ENCODE data around the gene PRKAG2. TPM values are rescaled to one million over a fixed set of nuclear protein-coding genes. Genes with fewer than 3 reads are reported as not detected.
"Not testable (repeated sequence)": the region's sequence is repeated elsewhere in the genome, so short reads cannot be mapped to it uniquely, and the experiment has no call there.

PRKAG2 gene
- total RNA-seq, 1 experiment from 2014 or later: 10.9 TPM

DNA sequence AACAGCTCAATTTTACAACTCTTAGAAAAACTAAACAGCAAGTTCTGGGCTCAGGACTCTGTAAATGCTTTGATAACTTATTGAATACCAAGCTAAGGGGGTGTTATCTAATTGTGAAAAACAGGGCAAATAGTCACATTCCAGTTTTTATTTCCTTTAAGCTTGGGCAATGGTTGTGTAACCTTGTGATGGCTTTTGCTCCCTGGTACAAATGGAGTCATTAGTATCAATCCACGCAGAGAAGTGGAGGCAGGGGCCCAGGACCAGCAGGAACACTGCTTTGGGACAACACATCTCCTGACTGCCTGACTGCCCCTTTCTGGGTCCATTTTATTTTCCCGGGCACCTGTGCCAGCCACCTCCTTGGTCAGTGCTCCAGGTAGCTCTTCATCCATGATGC lies 5.8 kb upstream of the PRKAG2 start:
- DNase-seq: no peak
- Histone ChIP-seq H3K36me3 (no peaks in the 10 kb centered on the region), H3K9me3 (replicated peaks) (no peaks in the 10 kb centered on the region), H3K27me3 (no peaks in the 10 kb centered on the region), H3K4me3 (no peak overlapping the region), H3K27ac (no peak overlapping the region), H3K4me1 (peaks cover 8% of the 10 kb centered on the region; the same call in 1 of the 2 replicates)

DNA sequence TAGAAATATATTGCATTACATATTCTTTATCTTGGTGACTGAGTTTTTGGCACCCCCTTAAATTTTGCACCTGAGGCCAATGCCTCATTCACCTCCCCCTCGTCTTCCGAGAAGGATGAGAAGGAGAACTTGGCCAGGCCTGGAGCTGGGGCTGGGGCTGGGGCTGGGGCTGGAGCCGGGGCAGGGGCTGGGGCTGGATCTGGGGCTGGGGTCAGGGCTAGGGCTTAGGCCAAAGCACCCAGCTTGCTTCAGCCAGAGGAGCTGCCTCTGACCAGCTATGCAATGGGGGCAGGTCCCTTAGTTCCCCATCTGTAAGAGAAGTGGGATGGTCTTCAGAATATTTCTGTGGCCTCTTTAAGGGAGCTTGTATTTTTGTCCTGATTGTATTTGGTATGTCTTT lies 3.8 kb upstream of the PRKAG2 start:
- H3K9me3 ChIP-seq (replicated peaks): no peaks in the 10 kb centered on the region
- DNase-seq: no peak
- no peaks in the 10 kb centered on the region for H3K36me3 ChIP-seq
- H3K27ac ChIP-seq: no peak overlapping the region
- no peaks in the 10 kb centered on the region for H3K27me3 ChIP-seq
- H3K4me3 ChIP-seq: no peak overlapping the region
- H3K4me1 ChIP-seq: peaks cover 8% of the 10 kb centered on the region; the same call in 1 of the 2 replicates

DNA sequence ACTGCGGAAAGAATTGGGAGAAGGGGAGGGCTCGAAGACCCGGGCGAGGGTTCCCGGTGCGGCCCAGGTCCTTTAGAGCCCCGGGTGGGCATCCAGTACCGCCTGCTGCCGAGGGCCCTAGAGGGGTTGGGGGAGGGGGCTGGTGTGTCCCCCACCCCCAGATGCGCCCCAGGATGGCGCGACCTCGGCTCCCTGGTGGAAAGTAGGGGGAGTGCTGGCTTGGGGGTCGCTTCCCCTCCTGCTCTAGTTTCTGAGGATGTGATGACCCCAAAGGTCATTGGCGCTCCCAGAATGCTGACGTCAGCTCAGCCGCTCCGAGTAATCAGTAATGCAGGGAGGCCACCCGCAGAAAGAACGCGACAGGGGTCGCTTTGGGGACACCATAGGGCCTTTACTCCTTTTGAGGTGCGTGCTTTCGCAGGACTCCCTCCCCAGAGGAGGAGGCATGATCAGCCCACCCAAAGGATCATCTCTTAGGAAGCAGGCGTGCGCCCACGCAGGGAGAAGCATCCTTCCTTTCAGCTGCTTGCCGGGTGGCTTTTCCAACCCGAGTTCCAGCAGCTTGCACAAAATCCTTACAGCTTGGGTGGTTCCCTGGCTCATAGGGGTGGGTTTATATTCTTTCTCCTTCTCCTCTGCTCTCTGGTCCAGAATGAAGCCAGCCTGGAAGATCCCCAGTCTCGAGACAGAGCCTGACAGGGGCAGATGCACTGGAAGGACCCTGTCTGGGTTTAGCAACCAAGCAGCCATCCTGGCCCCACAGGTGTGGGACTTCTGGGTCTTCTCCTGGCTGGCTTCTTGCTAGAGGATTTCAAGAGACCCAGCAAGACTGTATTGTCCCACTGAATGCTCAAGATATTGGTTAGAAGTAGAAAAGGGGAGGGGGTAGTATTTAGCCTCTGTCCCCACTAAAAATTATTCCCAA lies 1.3 kb upstream of the PRKAG2 start:
- peaks cover 7% of the 10 kb centered on the region; the same call in 1 of the 2 replicates for H3K4me1 ChIP-seq
- no peaks in the 10 kb centered on the region for H3K36me3 ChIP-seq
- DNase-seq: peak in 1 of 2 experiments; percentile 40
- H3K27ac ChIP-seq: peak overlapping the region; percentile 70
- H3K4me3 ChIP-seq: peak overlapping the region; percentile 89
- no peaks in the 10 kb centered on the region for H3K27me3 ChIP-seq
- H3K9me3 ChIP-seq (replicated peaks): no peaks in the 10 kb centered on the region

DNA sequence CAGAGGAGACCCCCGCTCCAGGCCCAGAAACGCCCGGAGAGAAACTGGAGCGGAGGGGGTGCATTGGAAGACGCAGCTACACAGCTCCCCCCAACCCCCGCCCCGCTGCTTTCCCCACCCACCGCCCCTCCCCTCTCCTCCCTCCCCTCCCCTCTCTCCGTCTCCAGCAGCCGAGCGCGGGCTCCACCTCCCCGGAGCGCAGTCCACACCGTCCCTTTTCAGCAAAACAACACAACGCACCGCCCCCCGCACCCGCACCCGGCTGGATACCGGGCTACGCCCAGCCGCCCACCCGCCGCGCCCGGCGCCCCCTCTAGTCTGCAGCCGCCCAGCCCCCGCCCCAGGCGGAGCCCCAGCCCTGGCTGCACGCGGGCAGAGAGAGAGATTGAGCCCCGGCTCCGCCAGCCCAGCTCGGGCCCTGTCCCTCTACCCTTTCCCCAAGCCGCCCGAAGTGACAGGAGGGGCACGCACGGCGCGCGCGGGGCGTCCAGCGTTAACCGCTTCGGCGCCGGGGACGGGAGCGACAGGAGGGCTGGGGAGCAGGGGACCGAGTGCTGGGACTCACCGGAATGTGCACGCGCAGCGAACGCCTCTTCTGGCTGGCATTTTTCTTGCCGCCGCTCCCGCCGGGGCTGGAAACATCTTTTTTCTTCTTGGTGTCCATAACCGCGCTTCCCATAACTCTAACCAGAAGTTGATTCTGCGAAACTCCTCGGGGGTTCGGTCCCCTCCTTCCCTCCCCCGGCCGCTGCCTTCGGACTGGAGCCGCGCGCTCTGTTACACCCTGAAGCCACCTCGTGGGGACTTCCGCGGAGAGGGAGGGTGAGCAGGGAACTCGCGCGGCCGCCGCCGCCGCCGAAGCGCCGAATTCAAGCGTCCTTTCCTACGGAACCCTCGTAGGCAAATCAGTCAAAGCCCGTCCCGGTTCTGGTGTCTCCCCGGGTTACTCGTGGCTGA lies 695 bp downstream of the PRKAG2 start:
- peak overlapping the region; percentile 74 for H3K27ac ChIP-seq
- H3K36me3 ChIP-seq: no peaks in the 10 kb centered on the region
- H3K9me3 ChIP-seq (replicated peaks): no peaks in the 10 kb centered on the region
- H3K27me3 ChIP-seq: no peaks in the 10 kb centered on the region
- peak; percentile 89 to 90 for DNase-seq
- H3K4me3 ChIP-seq: peak overlapping the region; percentile 89
- peaks cover 4% of the 10 kb centered on the region; the same call in 1 of the 2 replicates for H3K4me1 ChIP-seq

DNA sequence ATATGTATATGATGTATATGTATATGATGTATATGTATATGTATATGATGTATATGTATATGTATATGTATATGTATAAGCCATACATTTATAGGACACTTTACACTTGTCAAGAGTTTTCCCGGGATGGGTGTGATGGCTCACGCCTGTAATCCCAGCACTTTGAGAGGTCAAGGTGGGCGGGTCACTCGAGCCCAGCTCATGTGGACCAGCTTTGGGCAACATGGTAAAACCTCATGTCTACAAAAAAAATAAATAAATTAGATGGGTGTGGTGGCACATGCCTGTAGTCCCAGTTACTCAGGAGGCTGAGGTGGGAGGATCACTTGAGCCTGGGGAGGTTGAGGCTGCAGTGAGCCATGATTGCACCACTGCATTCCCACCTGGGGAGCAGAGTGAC lies 2.4 kb downstream of the PRKAG2 start:
- H3K4me3 ChIP-seq: peak overlapping the region; percentile 89
- H3K27ac ChIP-seq; H3K36me3 ChIP-seq; H3K4me1 ChIP-seq; H3K9me3 ChIP-seq (replicated peaks); H3K27me3 ChIP-seq; DNase-seq: not testable (repeated sequence)

DNA sequence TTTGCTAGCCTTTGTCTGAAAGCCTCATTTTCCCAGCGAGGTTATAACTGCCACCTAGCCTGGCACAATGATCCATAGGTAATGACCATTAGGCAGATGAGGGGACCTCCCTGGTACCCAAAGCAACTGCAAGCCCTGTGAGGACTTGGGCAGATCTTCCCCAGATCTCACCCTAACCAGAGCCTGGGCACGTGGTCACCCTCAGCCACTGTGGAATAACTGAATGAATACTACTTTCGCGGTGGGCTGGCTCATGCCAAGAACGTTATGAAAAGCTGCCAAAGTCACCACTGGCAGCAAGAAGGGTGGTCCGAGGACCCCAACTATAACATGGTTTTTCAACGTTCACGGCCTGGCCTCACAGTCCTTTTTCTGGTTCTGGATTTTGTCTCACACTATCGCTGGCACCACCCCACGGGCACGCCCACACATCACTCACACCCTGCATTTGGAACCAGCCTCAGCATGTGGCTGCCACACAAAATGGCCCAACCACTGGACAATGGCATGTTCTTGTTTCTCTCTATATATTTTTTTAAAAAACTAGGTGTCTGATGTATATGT lies 3.4 kb downstream of the PRKAG2 start:
- DNase-seq: no peak
- H3K36me3 ChIP-seq: no peaks in the 10 kb centered on the region

DNA sequence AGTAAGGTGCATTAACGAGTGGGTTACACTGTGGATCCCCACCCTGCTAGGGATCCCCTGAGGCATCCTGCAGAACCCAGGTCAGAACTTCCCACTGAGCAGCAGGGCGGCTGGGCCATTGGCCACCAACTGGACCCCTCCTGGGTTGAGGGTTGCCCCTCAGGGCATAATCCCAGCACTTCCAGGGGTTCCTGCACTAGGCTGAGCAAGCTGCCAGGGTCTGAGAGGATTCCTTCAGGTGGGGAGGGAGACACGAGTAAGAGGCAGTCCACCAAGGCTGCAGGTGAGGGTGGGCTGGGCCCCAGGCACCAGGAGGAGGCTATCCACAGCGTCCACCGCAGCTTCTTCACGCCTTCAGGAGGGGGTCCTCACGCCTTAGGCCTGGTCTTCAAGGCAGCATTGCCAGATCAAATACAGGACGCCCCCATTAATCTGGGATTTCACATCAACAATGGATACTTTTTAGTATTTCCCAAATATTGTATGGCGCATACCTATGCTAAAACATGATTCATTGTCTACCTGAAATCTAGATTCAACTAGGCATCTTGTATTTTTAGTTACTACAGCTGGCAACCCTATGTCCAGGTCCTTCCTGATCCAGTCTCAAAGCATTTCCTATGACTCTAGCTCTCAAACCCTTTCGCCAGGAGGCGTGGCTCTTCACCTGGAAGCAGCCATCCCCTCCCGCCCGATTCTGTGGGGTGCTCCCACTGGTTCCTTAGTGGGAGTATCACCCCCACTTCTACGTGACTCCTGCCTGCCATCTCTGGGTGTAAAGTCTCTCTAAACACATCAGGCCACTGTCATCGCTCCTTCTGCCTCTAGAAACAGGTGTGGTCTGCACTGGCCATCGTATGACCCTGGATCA lies 4.1 kb downstream of the PRKAG2 start:
- Histone ChIP-seq H3K27me3 (no peaks in the 10 kb centered on the region), H3K27ac (no peak overlapping the region), H3K9me3 (replicated peaks) (no peaks in the 10 kb centered on the region; the same call in 1 of the 2 replicates), H3K4me3 (no peak overlapping the region), H3K4me1 (no peaks in the 10 kb centered on the region; the same call in 1 of the 2 replicates), H3K36me3 (no peaks in the 10 kb centered on the region)
- no peak for DNase-seq

More for the DNA sequence above, 3.4 kb downstream of the PRKAG2 start:
- Histone ChIP-seq H3K4me3 (no peak overlapping the region), H3K4me1 (peaks cover 4% of the 10 kb centered on the region; the same call in 1 of the 2 replicates), H3K9me3 (replicated peaks) (no peaks in the 10 kb centered on the region; the same call in 1 of the 2 replicates), H3K27me3 (no peaks in the 10 kb centered on the region), H3K27ac (no peak overlapping the region)

DNA sequence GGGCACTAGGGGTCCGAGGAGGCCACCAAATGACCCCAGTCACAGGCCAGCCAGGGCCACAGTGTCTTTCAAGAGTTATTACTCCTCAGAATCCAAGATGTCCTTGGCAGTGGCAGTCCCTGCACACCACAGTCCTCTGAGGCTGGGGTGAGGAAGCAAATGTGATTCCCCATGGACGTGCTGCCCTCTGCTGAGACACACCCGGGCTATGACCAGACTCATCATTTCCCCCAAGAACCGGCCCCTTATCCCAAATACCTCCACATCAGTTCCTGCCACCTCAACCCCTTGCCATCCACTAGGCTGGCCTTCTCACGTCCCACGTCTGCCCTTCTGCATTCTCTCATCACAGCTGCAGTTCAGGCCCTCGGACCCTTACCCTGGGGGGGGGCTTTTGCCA lies 5.0 kb downstream of the PRKAG2 start:
- Histone ChIP-seq H3K27ac (no peak overlapping the region), H3K36me3 (no peaks in the 10 kb centered on the region), H3K27me3 (no peaks in the 10 kb centered on the region), H3K4me3 (no peak overlapping the region), H3K4me1 (no peaks in the 10 kb centered on the region), H3K9me3 (replicated peaks) (no peaks in the 10 kb centered on the region; the same call in 1 of the 2 replicates)
- DNase-seq: no peak

DNA sequence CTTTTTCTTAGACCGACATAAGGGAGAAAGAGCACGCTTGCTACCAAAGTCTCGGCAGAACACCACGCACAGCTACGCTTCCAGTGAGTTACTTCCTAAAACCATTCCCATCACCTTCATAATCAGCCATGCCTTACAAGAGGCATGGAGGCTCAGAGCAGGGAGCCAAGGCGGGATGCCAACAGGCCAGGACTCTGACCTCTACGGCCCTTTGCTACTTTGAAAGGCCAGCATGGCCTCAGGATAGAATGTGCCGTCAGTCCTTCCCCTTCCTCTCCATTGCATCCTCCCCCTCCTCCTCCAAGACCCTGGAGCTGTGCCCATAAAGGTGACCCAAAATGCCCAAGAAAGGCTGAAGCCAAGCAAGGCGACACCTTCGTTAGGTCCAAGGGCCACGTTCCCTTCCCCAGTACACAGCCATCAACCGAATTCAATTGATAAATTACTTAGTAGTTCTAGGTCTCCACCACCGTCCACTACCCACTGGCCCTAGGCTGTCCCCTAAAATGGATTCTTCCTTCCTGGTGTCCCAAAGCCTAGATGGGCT lies 5.7 kb downstream of the PRKAG2 start:
- H3K36me3 ChIP-seq: no peaks in the 10 kb centered on the region
- no peak overlapping the region for H3K27ac ChIP-seq
- H3K27me3 ChIP-seq: no peaks in the 10 kb centered on the region
- no peaks in the 10 kb centered on the region for H3K4me1 ChIP-seq
- no peak for DNase-seq
- H3K4me3 ChIP-seq: no peak overlapping the region
- no peaks in the 10 kb centered on the region; the same call in 1 of the 2 replicates for H3K9me3 ChIP-seq (replicated peaks)

DNA sequence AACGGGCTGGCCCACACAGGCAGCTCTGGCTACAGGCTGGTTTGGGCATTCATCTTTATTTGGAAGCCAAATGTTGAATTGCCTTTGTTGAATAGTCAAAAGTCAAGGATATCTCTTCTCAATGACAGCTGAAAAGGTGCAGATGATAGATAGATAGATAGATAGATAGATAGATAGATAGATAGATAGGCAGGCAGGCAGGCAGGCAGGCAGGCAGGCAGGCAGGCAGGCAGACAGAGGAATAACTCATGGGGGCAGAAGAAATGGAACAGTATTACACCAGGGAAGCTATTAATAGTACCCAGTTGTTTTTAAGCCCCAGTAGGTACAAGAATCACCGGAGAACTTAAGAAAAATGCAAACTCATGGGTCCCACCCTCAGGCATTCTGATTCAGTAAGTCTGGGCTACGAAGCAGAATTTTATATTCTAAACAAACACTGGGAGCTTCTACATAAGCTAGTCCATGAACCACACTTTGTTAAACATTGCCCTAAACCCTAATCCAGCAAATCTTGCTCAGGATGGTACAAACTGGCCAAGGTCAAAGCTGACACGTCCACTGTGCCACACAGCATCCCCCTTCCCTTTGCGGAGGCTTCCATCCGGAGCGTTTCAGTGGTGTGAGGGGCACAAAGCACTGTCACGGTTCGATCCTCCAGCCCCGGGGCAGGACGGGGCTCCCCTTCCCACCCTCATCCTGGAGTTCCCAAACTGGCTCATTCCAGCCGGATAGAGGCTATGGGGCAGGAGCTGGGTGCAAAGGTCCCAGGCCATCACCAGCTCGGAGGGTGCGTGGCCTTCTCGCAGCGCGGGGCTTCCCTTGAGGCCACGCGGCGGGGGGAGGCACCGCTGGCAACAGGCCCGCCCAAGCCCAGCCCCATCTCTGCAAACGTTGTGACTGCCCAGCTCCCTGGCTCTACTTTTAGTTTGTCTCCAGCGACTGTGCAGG lies 6.7 kb downstream of the PRKAG2 start:
- no peak overlapping the region for H3K4me3 ChIP-seq
- DNase-seq: no peak
- no peaks in the 10 kb centered on the region; the same call in 1 of the 2 replicates for H3K9me3 ChIP-seq (replicated peaks)
- H3K36me3 ChIP-seq: no peaks in the 10 kb centered on the region
- H3K4me1 ChIP-seq: no peaks in the 10 kb centered on the region
- H3K27ac ChIP-seq: no peak overlapping the region
- H3K27me3 ChIP-seq: no peaks in the 10 kb centered on the region

DNA sequence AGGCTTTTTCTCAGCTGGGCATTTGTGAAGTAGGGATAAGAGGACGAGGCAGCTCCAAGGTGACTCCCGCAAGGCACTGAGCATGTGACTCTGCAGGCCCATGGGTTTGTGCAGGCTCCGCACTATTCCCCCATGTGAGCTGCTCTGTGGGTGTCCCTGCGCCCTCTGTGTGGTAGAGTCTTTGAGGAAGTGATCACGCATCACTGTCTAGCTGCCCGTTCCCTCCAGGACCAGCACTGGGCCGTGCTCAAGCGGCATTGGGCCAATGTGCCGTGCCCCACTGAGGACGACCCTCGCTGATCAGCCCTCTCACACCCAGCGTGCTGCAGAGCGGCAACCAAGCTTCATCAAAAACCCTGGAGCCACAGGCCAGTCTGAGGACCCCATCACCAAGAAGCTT lies 7.5 kb downstream of the PRKAG2 start:
- DNase-seq: no peak
- H3K4me3 ChIP-seq: no peak overlapping the region
- H3K9me3 ChIP-seq (replicated peaks): no peaks in the 10 kb centered on the region; the same call in 1 of the 2 replicates
- H3K4me1 ChIP-seq: peaks cover 2% of the 10 kb centered on the region; the same call in 1 of the 2 replicates
- no peaks in the 10 kb centered on the region for H3K27me3 ChIP-seq
- H3K36me3 ChIP-seq: no peaks in the 10 kb centered on the region
- no peak overlapping the region for H3K27ac ChIP-seq

DNA sequence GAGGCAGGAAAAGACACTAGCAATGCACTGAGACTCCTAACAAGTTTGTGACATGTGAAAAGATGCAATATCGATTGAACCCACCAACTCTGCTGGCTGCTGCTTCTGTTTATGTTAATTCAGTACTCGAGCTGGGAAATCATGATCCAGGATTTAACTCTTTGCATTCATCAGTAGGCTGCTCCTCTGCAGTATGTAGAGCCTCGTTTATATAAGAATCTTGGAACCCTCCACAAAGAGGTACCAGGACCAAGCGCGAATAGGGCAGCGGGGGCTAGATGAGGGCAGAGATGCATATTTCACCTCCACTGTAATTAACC lies 7.8 kb downstream of the PRKAG2 start:
- no peak overlapping the region for H3K27ac ChIP-seq
- peaks cover 2% of the 10 kb centered on the region; the same call in 1 of the 2 replicates for H3K4me1 ChIP-seq
- no peak for DNase-seq
- no peaks in the 10 kb centered on the region; the same call in 1 of the 2 replicates for H3K9me3 ChIP-seq (replicated peaks)
- no peaks in the 10 kb centered on the region for H3K36me3 ChIP-seq
- H3K4me3 ChIP-seq: no peak overlapping the region
- H3K27me3 ChIP-seq: no peaks in the 10 kb centered on the region

All from SJCRH30 (cell line).